ENCODE data around the gene RNLS.

GRCh38 chr10:88482220-88482619, 100.9 kb downstream of the RNLS start:
- TF ChIP-seq EZH2phosphoT487 (IDR thresholded peaks at IDR 0.05; ENCODE audit: borderline replicate concordance, low read depth, low read length) (no peak), CTCF (conservative IDR thresholded peaks at IDR 0.05; ENCODE audit: low read length) (no peak)

All from OCI-LY7 (cell line).